Brain microvascular endothelial cell (primary cell): ENCODE results near the gene SYNGR4.

Source experiments
- DNase-seq: peaks from one replicate; pipeline ENCODE4 v3.0.0-alpha.2; 2020
- H3K27ac ChIP-seq: fragments of 250-450 bp; sonication (Bioruptor Pico); 2 replicates; pipeline ENCODE4 v1.5.1; 2020; ENCODE audit warnings: mild to moderate bottlenecking, moderate library complexity
- H3K27me3 ChIP-seq: fragments of 250-450 bp; sonication (Bioruptor Pico); replicated peaks from 2 replicates; pipeline ENCODE4 v1.5.1; 2020; ENCODE audit warnings: mild to moderate bottlenecking
- H3K36me3 ChIP-seq: fragments of 250-450 bp; sonication (Bioruptor Pico); replicated peaks from 2 replicates; pipeline ENCODE4 v1.5.1; 2020; ENCODE audit warnings: mild to moderate bottlenecking
- H3K4me3 ChIP-seq: 2 replicates; pipeline ENCODE4 v1.5.1; 2011; ENCODE audit warnings: low read depth, mild to moderate bottlenecking, control low read depth, low read length, moderate library complexity
- in situ Hi-C: cut with HindIII; loops from 2 replicates; pipeline ENCODE4 v1.10.0; 2017; ENCODE audit warnings: low sequenced_read_pairs, low pct_ligation_motif_present
- TF ChIP-seq, protein P1 (sequence below): IDR thresholded peaks from 2 replicates; pipeline ENCODE4 v1.5.1; 2011; ENCODE audit warnings: low read depth, mild to moderate bottlenecking, moderate library complexity, low read length, control low read depth, inconsistent platforms; ENCODE audit errors: missing control alignments

SYNGR4 gene

DNA sequence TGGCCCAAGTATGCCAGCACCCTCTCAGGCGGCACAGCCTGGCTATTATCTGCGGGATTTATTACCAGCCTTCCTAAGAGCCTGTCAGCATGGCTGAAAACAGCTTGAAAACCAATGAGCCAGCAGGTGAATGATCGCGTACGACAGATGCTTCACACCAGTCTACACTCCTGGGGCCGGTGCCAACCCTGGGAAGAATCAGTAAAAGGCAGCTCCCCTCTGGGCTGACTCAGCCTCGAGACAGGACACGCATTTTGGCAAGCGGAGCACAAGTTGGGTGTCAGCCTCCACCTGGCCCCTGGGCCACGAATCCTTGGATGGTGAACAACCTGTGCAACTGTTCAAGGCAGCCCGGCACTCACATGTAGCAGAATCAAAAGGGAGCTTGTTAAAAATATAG is 23.2 kb upstream of the SYNGR4 start:
- Histone ChIP-seq H3K27me3 (no peaks in the 10 kb centered on the region), H3K4me3 (no peak overlapping the region), H3K36me3 (no peaks in the 10 kb centered on the region), H3K27ac (no peak overlapping the region)
- in situ Hi-C loops: no loop called here
- DNase-seq: no peak
- TF ChIP-seq, protein P1, sequence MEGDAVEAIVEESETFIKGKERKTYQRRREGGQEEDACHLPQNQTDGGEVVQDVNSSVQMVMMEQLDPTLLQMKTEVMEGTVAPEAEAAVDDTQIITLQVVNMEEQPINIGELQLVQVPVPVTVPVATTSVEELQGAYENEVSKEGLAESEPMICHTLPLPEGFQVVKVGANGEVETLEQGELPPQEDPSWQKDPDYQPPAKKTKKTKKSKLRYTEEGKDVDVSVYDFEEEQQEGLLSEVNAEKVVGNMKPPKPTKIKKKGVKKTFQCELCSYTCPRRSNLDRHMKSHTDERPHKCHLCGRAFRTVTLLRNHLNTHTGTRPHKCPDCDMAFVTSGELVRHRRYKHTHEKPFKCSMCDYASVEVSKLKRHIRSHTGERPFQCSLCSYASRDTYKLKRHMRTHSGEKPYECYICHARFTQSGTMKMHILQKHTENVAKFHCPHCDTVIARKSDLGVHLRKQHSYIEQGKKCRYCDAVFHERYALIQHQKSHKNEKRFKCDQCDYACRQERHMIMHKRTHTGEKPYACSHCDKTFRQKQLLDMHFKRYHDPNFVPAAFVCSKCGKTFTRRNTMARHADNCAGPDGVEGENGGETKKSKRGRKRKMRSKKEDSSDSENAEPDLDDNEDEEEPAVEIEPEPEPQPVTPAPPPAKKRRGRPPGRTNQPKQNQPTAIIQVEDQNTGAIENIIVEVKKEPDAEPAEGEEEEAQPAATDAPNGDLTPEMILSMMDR: no peak

DNA sequence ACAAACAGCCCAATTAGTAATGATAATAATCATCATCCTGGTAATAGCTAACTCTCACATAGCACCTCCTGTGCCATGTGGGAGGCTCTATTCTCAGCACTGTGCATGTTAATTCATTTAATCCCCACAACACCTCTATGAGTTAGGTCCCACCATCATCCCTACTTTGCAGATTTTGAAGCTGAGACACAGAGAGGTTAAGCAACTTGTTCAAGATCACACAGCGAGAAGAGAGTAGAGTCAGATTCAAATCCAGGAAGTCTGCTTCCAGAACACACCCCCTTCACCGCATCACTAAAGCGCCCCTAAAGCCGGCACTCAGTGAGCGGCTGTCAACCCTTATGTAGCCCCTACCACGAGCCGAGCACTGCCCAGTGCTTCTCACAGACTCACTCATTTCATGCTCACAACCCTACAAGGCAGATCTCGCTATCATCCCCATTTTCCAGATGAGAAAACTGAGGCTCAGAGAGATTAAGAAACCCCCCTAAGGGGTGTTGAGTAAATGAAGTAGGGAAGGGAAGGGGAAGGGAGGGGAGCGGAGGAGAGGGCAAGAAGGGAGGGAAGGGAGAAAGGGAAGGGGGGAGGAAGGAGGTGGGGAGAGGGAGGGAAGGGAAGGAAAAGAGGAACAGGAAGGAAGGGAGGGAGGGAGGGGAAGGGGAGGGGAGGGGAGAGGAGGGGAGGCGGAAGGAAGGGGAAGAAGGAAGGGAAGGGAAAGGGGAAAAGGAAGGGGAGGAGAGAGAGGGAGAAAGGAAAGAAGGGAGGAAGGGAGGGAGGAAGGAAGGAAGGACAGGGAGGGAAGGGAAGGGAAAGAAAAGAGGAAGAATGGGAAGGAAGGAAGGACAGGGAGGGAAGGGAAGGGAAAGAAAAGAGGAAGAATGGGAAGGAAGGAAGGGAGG is 22.4 kb upstream of the SYNGR4 start:
- TF ChIP-seq, protein P1: no peak
- in situ Hi-C loops: no loop called here
- Histone ChIP-seq H3K36me3 (no peaks in the 10 kb centered on the region), H3K27me3 (no peaks in the 10 kb centered on the region), H3K4me3 (no peak overlapping the region), H3K27ac (no peak overlapping the region)
- no peak for DNase-seq

DNA sequence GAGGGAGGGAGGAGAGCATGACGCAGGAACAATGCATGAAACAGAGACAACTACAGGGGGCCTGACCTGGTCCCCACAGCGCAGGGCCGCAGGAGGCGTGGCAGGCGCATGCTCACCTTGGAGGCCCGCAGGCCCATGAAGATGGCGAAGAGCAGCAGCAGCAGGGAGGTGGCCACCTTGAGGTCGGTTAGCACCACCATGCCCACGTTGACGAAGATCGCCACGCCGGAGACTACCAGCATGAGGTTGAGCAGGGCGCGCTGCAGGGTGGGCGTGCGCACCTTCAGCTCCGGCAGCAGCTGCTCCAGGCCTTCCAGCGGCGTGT is 21.8 kb upstream of the SYNGR4 start:
- no peak for DNase-seq

GRCh38 chr19:48342841-48343540 is 21.2 kb upstream of the SYNGR4 start:
- Histone ChIP-seq H3K4me3 (no peak overlapping the region), H3K27ac (no peak overlapping the region), H3K27me3 (no peaks in the 10 kb centered on the region), H3K36me3 (no peaks in the 10 kb centered on the region)
- DNase-seq: peak; percentile 77
- in situ Hi-C loops: no loop called here
- TF ChIP-seq, protein P1: no peak

More for the DNA sequence above, 21.8 kb upstream of the SYNGR4 start:
- TF ChIP-seq, protein P1: no peak
- Histone ChIP-seq H3K4me3 (no peak overlapping the region), H3K27ac (no peak overlapping the region), H3K27me3 (no peaks in the 10 kb centered on the region), H3K36me3 (no peaks in the 10 kb centered on the region)
- in situ Hi-C loops: no loop called here

DNA sequence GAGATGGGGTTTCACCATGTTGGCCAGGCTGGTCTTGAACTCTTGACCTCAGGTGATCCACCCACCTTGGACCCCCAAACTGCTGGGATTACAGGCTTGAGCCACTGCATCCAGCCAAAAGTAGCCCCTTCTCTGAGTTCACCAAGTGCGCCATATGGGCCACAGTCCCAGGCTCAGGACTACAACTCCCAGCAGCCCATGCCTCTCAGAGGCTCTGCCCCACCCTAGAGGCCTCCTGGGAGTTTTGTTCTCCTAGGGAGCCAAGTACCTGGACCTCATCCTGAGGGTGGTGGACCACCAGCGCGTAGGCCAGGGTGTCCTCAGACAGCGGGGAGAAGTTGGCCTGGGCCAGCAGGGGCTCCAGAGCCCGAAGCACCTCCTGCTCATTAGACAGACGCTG is 19.3 kb upstream of the SYNGR4 start:
- Histone ChIP-seq H3K27ac (no peak overlapping the region), H3K27me3 (no peaks in the 10 kb centered on the region), H3K4me3 (no peak overlapping the region), H3K36me3 (no peaks in the 10 kb centered on the region)
- TF ChIP-seq, protein P1: no peak
- DNase-seq: no peak
- in situ Hi-C loops: no loop called here

- TF ChIP-seq, protein P1: no peak
- in situ Hi-C loops: no loop called here
- Histone ChIP-seq H3K27ac (no peak overlapping the region), H3K36me3 (no peaks in the 10 kb centered on the region), H3K4me3 (no peak overlapping the region), H3K27me3 (no peaks in the 10 kb centered on the region)
- no peak for DNase-seq
Observed at GRCh38 chr19:48346191-48346590, 18.0 kb upstream of the SYNGR4 start.
